ENCODE data around the gene TGFB1I1.
A peak's percentile ranks its signal among the peaks of the same experiment; 100 is the strongest.
"Not testable (repeated sequence)": the region's sequence is repeated elsewhere in the genome, so short reads cannot be mapped to it uniquely, and the experiment has no call there.

TGFB1I1 gene

GRCh38 chr16:31439519-31439918, 32.4 kb upstream of the TGFB1I1 start:
- no peak overlapping the region for H2AFZ ChIP-seq (ENCODE audit: low read depth, low read length, severe bottlenecking)
- H3K4me3 ChIP-seq (ENCODE audit: insufficient read depth, low read length, poor library complexity, severe bottlenecking) = no peak overlapping the region
- H3K4me2 ChIP-seq (ENCODE audit: low read depth, low read length, poor library complexity, severe bottlenecking) = peak overlapping the region; percentile 5
- no peak overlapping the region for H3K9ac ChIP-seq (ENCODE audit: low read length)
- H3K9me2 ChIP-seq (replicated peaks; ENCODE audit: insufficient read depth, low read length) = no peaks in the 10 kb centered on the region
- no peaks in the 10 kb centered on the region for H4K20me1 ChIP-seq (ENCODE audit: low read depth, low read length)
- H3K27me3 ChIP-seq (ENCODE audit: low read length) = no peaks in the 10 kb centered on the region
- H3K36me3 ChIP-seq (ENCODE audit: low read length) = no peaks in the 10 kb centered on the region
- no peaks in the 10 kb centered on the region for H3K9me3 ChIP-seq (ENCODE audit: insufficient read depth, low read length)
- H3K27ac ChIP-seq (ENCODE audit: low read depth, low read length) = no peak overlapping the region
- H3K79me2 ChIP-seq (ENCODE audit: insufficient read depth, low read length) = no peaks in the 10 kb centered on the region
- TF ChIP-seq, protein P1, sequence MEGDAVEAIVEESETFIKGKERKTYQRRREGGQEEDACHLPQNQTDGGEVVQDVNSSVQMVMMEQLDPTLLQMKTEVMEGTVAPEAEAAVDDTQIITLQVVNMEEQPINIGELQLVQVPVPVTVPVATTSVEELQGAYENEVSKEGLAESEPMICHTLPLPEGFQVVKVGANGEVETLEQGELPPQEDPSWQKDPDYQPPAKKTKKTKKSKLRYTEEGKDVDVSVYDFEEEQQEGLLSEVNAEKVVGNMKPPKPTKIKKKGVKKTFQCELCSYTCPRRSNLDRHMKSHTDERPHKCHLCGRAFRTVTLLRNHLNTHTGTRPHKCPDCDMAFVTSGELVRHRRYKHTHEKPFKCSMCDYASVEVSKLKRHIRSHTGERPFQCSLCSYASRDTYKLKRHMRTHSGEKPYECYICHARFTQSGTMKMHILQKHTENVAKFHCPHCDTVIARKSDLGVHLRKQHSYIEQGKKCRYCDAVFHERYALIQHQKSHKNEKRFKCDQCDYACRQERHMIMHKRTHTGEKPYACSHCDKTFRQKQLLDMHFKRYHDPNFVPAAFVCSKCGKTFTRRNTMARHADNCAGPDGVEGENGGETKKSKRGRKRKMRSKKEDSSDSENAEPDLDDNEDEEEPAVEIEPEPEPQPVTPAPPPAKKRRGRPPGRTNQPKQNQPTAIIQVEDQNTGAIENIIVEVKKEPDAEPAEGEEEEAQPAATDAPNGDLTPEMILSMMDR (IDR thresholded peaks at IDR 0.05; ENCODE audit: insufficient read depth, low read length, poor library complexity, severe bottlenecking) = no peak
- TF ChIP-seq EZH2phosphoT487 (conservative IDR thresholded peaks at IDR 0.05; ENCODE audit: low read length) = no peak
- H3F3A ChIP-seq (ENCODE audit: insufficient read depth) = peaks cover 3% of the 10 kb centered on the region; the same call in 1 of the 2 replicates

GRCh38 chr16:31440516-31441184, 31.3 kb upstream of the TGFB1I1 start:
- H3K27me3 ChIP-seq (ENCODE audit: low read length) = no peaks in the 10 kb centered on the region
- no peak overlapping the region for H2AFZ ChIP-seq (ENCODE audit: low read depth, low read length, severe bottlenecking)
- no peak overlapping the region for H3K9ac ChIP-seq (ENCODE audit: low read length)
- H3K4me3 ChIP-seq (ENCODE audit: insufficient read depth, low read length, poor library complexity, severe bottlenecking) = no peak overlapping the region
- H4K20me1 ChIP-seq (ENCODE audit: low read depth, low read length) = no peaks in the 10 kb centered on the region
- no peaks in the 10 kb centered on the region for H3K79me2 ChIP-seq (ENCODE audit: insufficient read depth, low read length)
- no peak overlapping the region for H3K27ac ChIP-seq (ENCODE audit: low read depth, low read length)
- peaks cover 3% of the 10 kb centered on the region; the same call in 1 of the 2 replicates for H3F3A ChIP-seq (ENCODE audit: insufficient read depth)
- no peak overlapping the region for H3K4me2 ChIP-seq (ENCODE audit: low read depth, low read length, poor library complexity, severe bottlenecking)
- no peaks in the 10 kb centered on the region for H3K36me3 ChIP-seq (ENCODE audit: low read length)
- H3K9me2 ChIP-seq (replicated peaks; ENCODE audit: insufficient read depth, low read length) = no peaks in the 10 kb centered on the region
- no peaks in the 10 kb centered on the region for H3K9me3 ChIP-seq (ENCODE audit: insufficient read depth, low read length)
- no peak for TF ChIP-seq EZH2phosphoT487 (conservative IDR thresholded peaks at IDR 0.05; ENCODE audit: low read length)
- TF ChIP-seq, protein P1 (IDR thresholded peaks at IDR 0.05; ENCODE audit: insufficient read depth, low read length, poor library complexity, severe bottlenecking) = no peak

GRCh38 chr16:31441956-31442355, 30.0 kb upstream of the TGFB1I1 start:
- H3K4me2 ChIP-seq (ENCODE audit: low read depth, low read length, poor library complexity, severe bottlenecking) = no peak overlapping the region

GRCh38 chr16:31445931-31446330, 26.0 kb upstream of the TGFB1I1 start:
- not testable (repeated sequence) for H3K36me3 ChIP-seq (ENCODE audit: low read length); H4K20me1 ChIP-seq (ENCODE audit: low read depth, low read length); H3K4me3 ChIP-seq (ENCODE audit: insufficient read depth, low read length, poor library complexity, severe bottlenecking); H3K27me3 ChIP-seq (ENCODE audit: low read length); H3F3A ChIP-seq (ENCODE audit: insufficient read depth); H3K79me2 ChIP-seq (ENCODE audit: insufficient read depth, low read length); H2AFZ ChIP-seq (ENCODE audit: low read depth, low read length, severe bottlenecking); H3K9ac ChIP-seq (ENCODE audit: low read length); H3K27ac ChIP-seq (ENCODE audit: low read depth, low read length); H3K4me2 ChIP-seq (ENCODE audit: low read depth, low read length, poor library complexity, severe bottlenecking); H3K9me3 ChIP-seq (ENCODE audit: insufficient read depth, low read length); H3K9me2 ChIP-seq (replicated peaks; ENCODE audit: insufficient read depth, low read length)

More at GRCh38 chr16:31441956-31442355, 30.0 kb upstream of the TGFB1I1 start:
- no peaks in the 10 kb centered on the region for H4K20me1 ChIP-seq (ENCODE audit: low read depth, low read length)
- no peak overlapping the region for H3K27ac ChIP-seq (ENCODE audit: low read depth, low read length)
- peaks cover 3% of the 10 kb centered on the region; the same call in 1 of the 2 replicates for H3F3A ChIP-seq (ENCODE audit: insufficient read depth)
- H3K9me3 ChIP-seq (ENCODE audit: insufficient read depth, low read length) = no peaks in the 10 kb centered on the region
- no peaks in the 10 kb centered on the region for H3K27me3 ChIP-seq (ENCODE audit: low read length)
- H3K9ac ChIP-seq (ENCODE audit: low read length) = no peak overlapping the region
- H3K9me2 ChIP-seq (replicated peaks; ENCODE audit: insufficient read depth, low read length) = no peaks in the 10 kb centered on the region
- no peak overlapping the region for H2AFZ ChIP-seq (ENCODE audit: low read depth, low read length, severe bottlenecking)
- no peak for TF ChIP-seq EZH2phosphoT487 (conservative IDR thresholded peaks at IDR 0.05; ENCODE audit: low read length)
- TF ChIP-seq, protein P1 (IDR thresholded peaks at IDR 0.05; ENCODE audit: insufficient read depth, low read length, poor library complexity, severe bottlenecking) = no peak
- no peaks in the 10 kb centered on the region for H3K79me2 ChIP-seq (ENCODE audit: insufficient read depth, low read length)
- no peak overlapping the region for H3K4me3 ChIP-seq (ENCODE audit: insufficient read depth, low read length, poor library complexity, severe bottlenecking)
- no peaks in the 10 kb centered on the region for H3K36me3 ChIP-seq (ENCODE audit: low read length)

Data from SU-DHL-6 (cell line).